ACC112 (cell line): ENCODE measurements around the gene C2orf42.
"Not testable (repeated sequence)": the region's sequence is repeated elsewhere in the genome, so short reads cannot be mapped to it uniquely, and the experiment has no call there.

Source experiments
- H2AFZ ChIP-seq: fragments of 200-600 bp; sonication (generic); one replicate; pipeline ENCODE4 v1.6.0; 2017; ENCODE audit warnings: antibody characterized with exemption, low read length; ENCODE audit not compliant: unreplicated experiment
- H3K27ac ChIP-seq: fragments of 200-600 bp; sonication (generic); 2 replicates; pipeline ENCODE4 v1.5.1; 2014; ENCODE audit warnings: low read depth, mild to moderate bottlenecking, antibody characterized with exemption, low read length, moderate library complexity
- H3K27me3 ChIP-seq: fragments of 200-600 bp; sonication (generic); 2 replicates; pipeline ENCODE4 v1.6.1; 2014; ENCODE audit warnings: mild to moderate bottlenecking, antibody characterized with exemption, low read length, moderate library complexity, mixed read lengths; ENCODE audit not compliant: insufficient read depth
- H3K36me3 ChIP-seq: fragments of 200-600 bp; sonication (generic); 2 replicates; pipeline ENCODE4 v1.6.1; 2016; ENCODE audit warnings: mild to moderate bottlenecking, antibody characterized with exemption, low read length, moderate library complexity, mixed read lengths; ENCODE audit not compliant: insufficient read depth
- H3K4me1 ChIP-seq: fragments of 200-600 bp; sonication (generic); one replicate; pipeline ENCODE4 v1.6.1; 2016; ENCODE audit warnings: low read length, mixed read lengths; ENCODE audit not compliant: insufficient read depth, unreplicated experiment, control insufficient read depth
- H3K4me3 ChIP-seq: fragments of 200-600 bp; sonication (generic); 2 replicates; pipeline ENCODE4 v1.5.1; 2014; ENCODE audit warnings: mild to moderate bottlenecking, low read depth, low read length
- H3K79me2 ChIP-seq: fragments of 200-600 bp; sonication (generic); one replicate; pipeline ENCODE4 v1.6.0; 2016; ENCODE audit warnings: low read length; ENCODE audit not compliant: control insufficient read depth, unreplicated experiment, insufficient read depth

C2orf42 gene

GRCh38 chr2:70190418-70191243, at the start of gene C2orf42:
Gene C2orf42 (minus strand): TSS chr2:70191019. CDS start chr2:70181985, 9,034 bp downstream.
- peak within 1 kb of the TSS; percentile 71 for H2AFZ ChIP-seq
- H3K4me3 ChIP-seq = peak within 1 kb of the TSS; percentile 93
- H3K79me2 ChIP-seq = peaks cover 6% of the 10 kb centered on the region
- no peaks in the 10 kb centered on the region for H3K4me1 ChIP-seq
- H3K27me3 ChIP-seq = no peaks in the 10 kb centered on the region
- no peaks in the 10 kb centered on the region for H3K36me3 ChIP-seq
- H3K27ac ChIP-seq = peak within 1 kb of the TSS; percentile 85

GRCh38 chr2:70240599-70240998, 49.8 kb upstream of the C2orf42 start:
- no peak overlapping the region for H2AFZ ChIP-seq
- no peak overlapping the region for H3K27ac ChIP-seq
- peaks cover 80% of the 10 kb centered on the region for H3K79me2 ChIP-seq
- H3K27me3 ChIP-seq = no peaks in the 10 kb centered on the region
- peaks cover 10% of the 10 kb centered on the region for H3K4me1 ChIP-seq
- H3K36me3 ChIP-seq = peaks cover 10% of the 10 kb centered on the region; the same call in 1 of the 2 replicates
- no peak overlapping the region for H3K4me3 ChIP-seq

GRCh38 chr2:70233926-70234325, 43.1 kb upstream of the C2orf42 start:
- Histone ChIP-seq H3K4me3 (no peak overlapping the region), H3K27me3 (no peaks in the 10 kb centered on the region), H3K4me1 (no peaks in the 10 kb centered on the region), H3K79me2 (peaks cover 16% of the 10 kb centered on the region), H3K36me3 (peaks cover 20% of the 10 kb centered on the region), H2AFZ (no peak overlapping the region), H3K27ac (no peak overlapping the region)

GRCh38 chr2:70226781-70227180, 36.0 kb upstream of the C2orf42 start:
- H3K27me3 ChIP-seq = no peaks in the 10 kb centered on the region
- H3K79me2 ChIP-seq = peaks cover 5% of the 10 kb centered on the region
- H2AFZ ChIP-seq = no peak overlapping the region
- H3K4me3 ChIP-seq = no peak overlapping the region
- no peaks in the 10 kb centered on the region for H3K4me1 ChIP-seq
- no peak overlapping the region for H3K27ac ChIP-seq
- peaks cover 40% of the 10 kb centered on the region for H3K36me3 ChIP-seq

GRCh38 chr2:70223305-70223704, 32.5 kb upstream of the C2orf42 start:
- peaks cover 45% of the 10 kb centered on the region for H3K36me3 ChIP-seq
- H2AFZ ChIP-seq, H3K4me1 ChIP-seq, H3K27ac ChIP-seq, H3K27me3 ChIP-seq, H3K4me3 ChIP-seq, H3K79me2 ChIP-seq: not testable (repeated sequence)

- Histone ChIP-seq H3K36me3 (peaks cover 34% of the 10 kb centered on the region), H3K27ac (peak overlapping the region; percentile 50), H2AFZ (no peak overlapping the region), H3K27me3 (no peaks in the 10 kb centered on the region), H3K4me1 (peaks cover 8% of the 10 kb centered on the region), H3K4me3 (no peak overlapping the region), H3K79me2 (peaks cover 3% of the 10 kb centered on the region)
Observed at GRCh38 chr2:70214953-70215549, 24.2 kb upstream of the C2orf42 start.

GRCh38 chr2:70214365-70214764, 23.5 kb upstream of the C2orf42 start:
- Histone ChIP-seq H3K4me1 (peaks cover 8% of the 10 kb centered on the region), H3K4me3 (no peak overlapping the region), H3K79me2 (peaks cover 3% of the 10 kb centered on the region), H3K27ac (peak overlapping the region; percentile 50), H3K27me3 (no peaks in the 10 kb centered on the region), H3K36me3 (peaks cover 31% of the 10 kb centered on the region), H2AFZ (no peak overlapping the region)

- H3K36me3 ChIP-seq = peaks cover 27% of the 10 kb centered on the region
- H3K27me3 ChIP-seq = no peaks in the 10 kb centered on the region
- H2AFZ ChIP-seq = no peak overlapping the region
- H3K4me1 ChIP-seq = peaks cover 8% of the 10 kb centered on the region
- no peak overlapping the region for H3K4me3 ChIP-seq
- H3K79me2 ChIP-seq = no peaks in the 10 kb centered on the region
- no peak overlapping the region for H3K27ac ChIP-seq
Observed at GRCh38 chr2:70212298-70212932, 21.6 kb upstream of the C2orf42 start.

GRCh38 chr2:70211595-70211994, 20.8 kb upstream of the C2orf42 start:
- H3K27ac ChIP-seq = no peak overlapping the region
- H3K79me2 ChIP-seq = no peaks in the 10 kb centered on the region
- no peak overlapping the region for H2AFZ ChIP-seq
- H3K27me3 ChIP-seq = no peaks in the 10 kb centered on the region
- H3K36me3 ChIP-seq = peaks cover 27% of the 10 kb centered on the region
- H3K4me3 ChIP-seq = no peak overlapping the region
- H3K4me1 ChIP-seq = peaks cover 8% of the 10 kb centered on the region

- peaks cover 6% of the 10 kb centered on the region for H3K4me1 ChIP-seq
- no peak overlapping the region for H3K4me3 ChIP-seq
- peaks cover 4% of the 10 kb centered on the region; the same call in 1 of the 2 replicates for H3K36me3 ChIP-seq
- H3K27ac ChIP-seq = no peak overlapping the region
- H3K79me2 ChIP-seq = no peaks in the 10 kb centered on the region
- H2AFZ ChIP-seq = no peak overlapping the region
- H3K27me3 ChIP-seq = no peaks in the 10 kb centered on the region
Observed at GRCh38 chr2:70204452-70204851, 13.6 kb upstream of the C2orf42 start.
